WTC11 (cell line): Measurements from ENCODE around the gene SHOX. TPM values are rescaled to one million over a fixed set of nuclear protein-coding genes. Genes with fewer than 3 reads are reported as not detected.
"Not testable (repeated sequence)": the region's sequence is repeated elsewhere in the genome, so short reads cannot be mapped to it uniquely, and the experiment has no call there.

Source experiments
- ATAC-seq: fragments of 200-7000 bp; cut with Tn5 transposase; 2 replicates; pipeline ENCODE4 v1.10.0; 2021; ENCODE audit warnings: mild to moderate bottlenecking, moderate library complexity
- CTCF ChIA-PET: fragments of 300-600 bp; sonication (Branson Sonifier 250); formaldehyde crosslinking; loops from one replicate; lab custom pipeline; 2021; ENCODE audit warnings: antibody characterized with exemption; lab: Charles Lee
- POLR2A ChIA-PET: fragments of 350-600 bp; sonication (Branson Sonifier 250); formaldehyde crosslinking; loops from one replicate; lab custom pipeline; 2021; ENCODE audit warnings: antibody characterized with exemption; lab: Charles Lee
- DNase-seq: peaks from one replicate; pipeline ENCODE4 v3.0.0; 2021; ENCODE audit warnings: low spot score
- H3K27ac Mint-ChIP-seq: 2 replicates; pipeline ENCODE4 v1.8.0; 2021; ENCODE audit warnings: mixed read lengths
- H3K27me3 Mint-ChIP-seq: 2 replicates; pipeline ENCODE4 v1.8.0; 2021; ENCODE audit warnings: low read depth, mild to moderate bottlenecking, moderate library complexity, mixed read lengths
- H3K36me3 Mint-ChIP-seq: 2 replicates; pipeline ENCODE4 v1.8.0; 2021; ENCODE audit warnings: mixed read lengths
- H3K4me1 Mint-ChIP-seq: 2 replicates; pipeline ENCODE4 v1.8.0; 2022; ENCODE audit warnings: mixed read lengths
- H3K4me3 Mint-ChIP-seq: 2 replicates; pipeline ENCODE4 v1.8.0; 2021; ENCODE audit warnings: mild to moderate bottlenecking, moderate library complexity, mixed read lengths
- H3K9me3 Mint-ChIP-seq: 2 replicates; pipeline ENCODE4 v1.8.0; 2021; ENCODE audit warnings: mixed read lengths
- CDX4 ChIP-seq: fragments of 250-450 bp; sonication (Bioruptor Pico); IDR thresholded peaks from 2 replicates; pipeline ENCODE4 v1.9.0; 2021; ENCODE audit warnings: moderate library complexity, mild to moderate bottlenecking, inconsistent platforms, borderline replicate concordance
- ETV6 ChIP-seq: sonication (generic); formaldehyde crosslinking; IDR thresholded peaks from 2 replicates; pipeline ENCODE4 v1.8.1; 2022; ENCODE audit warnings: mild to moderate bottlenecking, missing genetic modification reagents
- FOXP1 ChIP-seq: sonication (generic); formaldehyde crosslinking; IDR thresholded peaks from 2 replicates; pipeline ENCODE4 v1.8.0; 2022; ENCODE audit warnings: missing genetic modification reagents, mild to moderate bottlenecking, moderate library complexity, borderline replicate concordance
- MYBL2 ChIP-seq: sonication (generic); formaldehyde crosslinking; IDR thresholded peaks from 2 replicates; pipeline ENCODE4 v1.8.1; 2023; ENCODE audit warnings: mild to moderate bottlenecking, moderate library complexity, missing genetic modification reagents
- NFE2L1 ChIP-seq: sonication (generic); formaldehyde crosslinking; IDR thresholded peaks from 2 replicates; pipeline ENCODE4 v1.8.1; 2023; ENCODE audit warnings: missing genetic modification reagents
- SOX15 ChIP-seq: fragments of 250-450 bp; sonication (Bioruptor Pico); IDR thresholded peaks from 2 replicates; pipeline ENCODE4 v1.9.0; 2021; ENCODE audit warnings: mild to moderate bottlenecking
- SP1 ChIP-seq: sonication (generic); formaldehyde crosslinking; conservative IDR thresholded peaks from 2 replicates; pipeline ENCODE4 v1.8.1; 2022; ENCODE audit warnings: missing genetic modification reagents
- TEAD1 ChIP-seq: sonication (generic); formaldehyde crosslinking; IDR thresholded peaks from 2 replicates; pipeline ENCODE4 v1.8.0; 2022; ENCODE audit warnings: mild to moderate bottlenecking, missing genetic modification reagents
- USF2 ChIP-seq: sonication (generic); formaldehyde crosslinking; IDR thresholded peaks from 2 replicates; pipeline ENCODE4 v1.8.1; 2023; ENCODE audit warnings: mild to moderate bottlenecking, missing genetic modification reagents, moderate library complexity
- ZNF423 ChIP-seq: fragments of 250-450 bp; sonication (Bioruptor Pico); IDR thresholded peaks from 2 replicates; pipeline ENCODE4 v2.1.2; 2022; ENCODE audit warnings: mild to moderate bottlenecking, moderate library complexity
- ZNF532 ChIP-seq: fragments of 250-450 bp; sonication (Bioruptor Pico); IDR thresholded peaks from 2 replicates; pipeline ENCODE4 v1.9.0; 2021; ENCODE audit warnings: mild to moderate bottlenecking, borderline replicate concordance
- total RNA-seq: library from RNA; stranded (reverse); gene quantifications from 3 replicates; pipeline ENCODE4 v1.2.3, GENCODE V29; 2021
- TF ChIP-seq, protein P1 (sequence below): sonication (generic); formaldehyde crosslinking; IDR thresholded peaks from 2 replicates; pipeline ENCODE4 v1.8.0; 2022; ENCODE audit warnings: mild to moderate bottlenecking, missing genetic modification reagents

The SHOX gene
- total RNA-seq, 1 experiment from 2014 or later = 0.09 TPM

GRCh38 chrX:599837-600715, 30.5 kb upstream of the SHOX start:
- CTCF ChIA-PET = no interaction called here
- H3K4me3 Mint-ChIP-seq = peak overlapping the region; percentile 32
- POLR2A ChIA-PET = no interaction called here
- H3K9me3 Mint-ChIP-seq = peaks cover 29% of the 10 kb centered on the region
- DNase-seq (peak; percentile 33), ATAC-seq (peak; percentile 94)
- H3K4me1 Mint-ChIP-seq = peaks cover 24% of the 10 kb centered on the region
- H3K27ac Mint-ChIP-seq = peak overlapping the region; percentile 38
- TF ChIP-seq USF2 (CRISPR knock-in tag) (peak; percentile 74), ZNF532 (0 out of 2 replicates have a peak, but pooled peaks have one; percentile 71), TEAD1 (CRISPR knock-in tag) (no peak), NFE2L1 (peak; percentile 71; the same call in 1 of the 2 replicates), ZNF423 (CRISPR knock-in tag) (peak; percentile 98), SP1 (CRISPR knock-in tag) (0 out of 2 replicates have a peak, but pooled peaks have one; percentile 33), SOX15 (CRISPR knock-in tag) (no peak), MYBL2 (0 out of 2 replicates have a peak, but pooled peaks have one; percentile 55), FOXP1 (0 out of 2 replicates have a peak, but pooled peaks have one; percentile 32), CDX4 (CRISPR knock-in tag) (no peak), ETV6 (CRISPR knock-in tag) (peak; percentile 46; the same call in 1 of the 2 replicates)
- TF ChIP-seq, protein P1, sequence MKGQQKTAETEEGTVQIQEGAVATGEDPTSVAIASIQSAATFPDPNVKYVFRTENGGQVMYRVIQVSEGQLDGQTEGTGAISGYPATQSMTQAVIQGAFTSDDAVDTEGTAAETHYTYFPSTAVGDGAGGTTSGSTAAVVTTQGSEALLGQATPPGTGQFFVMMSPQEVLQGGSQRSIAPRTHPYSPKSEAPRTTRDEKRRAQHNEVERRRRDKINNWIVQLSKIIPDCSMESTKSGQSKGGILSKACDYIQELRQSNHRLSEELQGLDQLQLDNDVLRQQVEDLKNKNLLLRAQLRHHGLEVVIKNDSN (CRISPR knock-in tag) = peak; percentile 70; the same call in 1 of the 2 replicates
- peaks cover 24% of the 10 kb centered on the region for H3K27me3 Mint-ChIP-seq
- peaks cover 28% of the 10 kb centered on the region for H3K36me3 Mint-ChIP-seq

- H3K4me3 Mint-ChIP-seq, H3K9me3 Mint-ChIP-seq, H3K27me3 Mint-ChIP-seq, H3K27ac Mint-ChIP-seq, POLR2A ChIA-PET, DNase-seq, ATAC-seq, CTCF ChIA-PET, H3K36me3 Mint-ChIP-seq: not testable (repeated sequence)
- H3K4me1 Mint-ChIP-seq = peaks cover 24% of the 10 kb centered on the region
Measured at GRCh38 chrX:603029-603428, 27.6 kb upstream of the SHOX start.

GRCh38 chrX:604616-605015, 26.0 kb upstream of the SHOX start:
- H3K36me3 Mint-ChIP-seq, H3K27me3 Mint-ChIP-seq, H3K27ac Mint-ChIP-seq, H3K4me3 Mint-ChIP-seq, CTCF ChIA-PET, H3K9me3 Mint-ChIP-seq, POLR2A ChIA-PET, ATAC-seq, DNase-seq: not testable (repeated sequence)
- H3K4me1 Mint-ChIP-seq = peaks cover 24% of the 10 kb centered on the region

DNA sequence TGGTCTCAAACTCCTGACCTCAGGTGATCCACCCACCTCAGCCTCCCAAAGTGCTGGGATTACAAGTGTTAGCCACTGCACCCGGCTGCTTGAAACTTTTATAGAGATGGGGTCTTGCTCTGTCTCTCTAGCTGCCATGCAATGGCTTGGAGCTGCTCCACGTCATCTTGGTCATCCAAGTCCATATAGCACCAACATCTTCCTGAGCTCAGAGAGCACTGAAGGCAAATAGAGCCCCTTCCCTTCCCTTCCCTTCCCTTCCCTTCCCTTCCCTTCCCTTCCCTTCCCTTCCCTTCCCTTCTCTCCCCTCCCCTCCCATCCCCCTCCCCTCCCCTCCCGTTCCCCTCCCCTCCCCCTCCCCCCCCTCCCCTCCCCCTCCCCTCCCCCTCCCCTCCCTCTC, 22.5 kb upstream of the SHOX start:
- POLR2A ChIA-PET, H3K4me1 Mint-ChIP-seq, H3K27ac Mint-ChIP-seq, CTCF ChIA-PET, DNase-seq, H3K4me3 Mint-ChIP-seq, H3K27me3 Mint-ChIP-seq, ATAC-seq: not testable (repeated sequence)
- Mint-ChIP-seq H3K36me3 (peaks cover 18% of the 10 kb centered on the region), H3K9me3 (peaks cover 23% of the 10 kb centered on the region)
